WTC11 (cell line): Measurements from ENCODE around the gene COL5A2. TPM values are rescaled to one million over a fixed set of nuclear protein-coding genes. Genes with fewer than 3 reads are reported as not detected.

Experiments used
- ATAC-seq: fragments of 200-7000 bp; cut with Tn5 transposase; 2 replicates; pipeline ENCODE4 v1.10.0; 2021; ENCODE audit warnings: mild to moderate bottlenecking, moderate library complexity
- CTCF ChIA-PET: fragments of 300-600 bp; sonication (Branson Sonifier 250); formaldehyde crosslinking; loops from one replicate; lab custom pipeline; 2021; ENCODE audit warnings: antibody characterized with exemption; lab: Charles Lee
- POLR2A ChIA-PET: fragments of 350-600 bp; sonication (Branson Sonifier 250); formaldehyde crosslinking; loops from one replicate; lab custom pipeline; 2021; ENCODE audit warnings: antibody characterized with exemption; lab: Charles Lee
- DNase-seq: peaks from one replicate; pipeline ENCODE4 v3.0.0; 2021; ENCODE audit warnings: low spot score
- H3K27ac Mint-ChIP-seq: 2 replicates; pipeline ENCODE4 v1.8.0; 2021; ENCODE audit warnings: mixed read lengths
- H3K27me3 Mint-ChIP-seq: 2 replicates; pipeline ENCODE4 v1.8.0; 2021; ENCODE audit warnings: low read depth, mild to moderate bottlenecking, moderate library complexity, mixed read lengths
- H3K36me3 Mint-ChIP-seq: 2 replicates; pipeline ENCODE4 v1.8.0; 2021; ENCODE audit warnings: mixed read lengths
- H3K4me1 Mint-ChIP-seq: 2 replicates; pipeline ENCODE4 v1.8.0; 2022; ENCODE audit warnings: mixed read lengths
- H3K4me3 Mint-ChIP-seq: 2 replicates; pipeline ENCODE4 v1.8.0; 2021; ENCODE audit warnings: mild to moderate bottlenecking, moderate library complexity, mixed read lengths
- H3K9me3 Mint-ChIP-seq: 2 replicates; pipeline ENCODE4 v1.8.0; 2021; ENCODE audit warnings: mixed read lengths
- CBFB ChIP-seq: sonication (generic); formaldehyde crosslinking; IDR thresholded peaks from 2 replicates; pipeline ENCODE4 v1.8.1; 2022; ENCODE audit warnings: mild to moderate bottlenecking, low read depth, missing genetic modification reagents
- FOXJ3 ChIP-seq: sonication (generic); formaldehyde crosslinking; IDR thresholded peaks from 2 replicates; pipeline ENCODE4 v1.9.0; 2021; ENCODE audit warnings: missing genetic modification reagents, mild to moderate bottlenecking, borderline replicate concordance
- FOXK1 ChIP-seq: sonication (generic); formaldehyde crosslinking; IDR thresholded peaks from 2 replicates; pipeline ENCODE4 v1.8.0; 2022; ENCODE audit warnings: mild to moderate bottlenecking, moderate library complexity, missing genetic modification reagents
- GRHL2 ChIP-seq: fragments of 250-450 bp; sonication (Bioruptor Pico); IDR thresholded peaks from 2 replicates; pipeline ENCODE4 v1.8.0; 2022; ENCODE audit warnings: mild to moderate bottlenecking, moderate library complexity; ENCODE audit not compliant: insufficient replicate concordance, severe bottlenecking
- JUN ChIP-seq: sonication (generic); formaldehyde crosslinking; IDR thresholded peaks from 2 replicates; pipeline ENCODE4 v1.8.0; 2023; ENCODE audit warnings: mild to moderate bottlenecking, missing genetic modification reagents
- NFATC4 ChIP-seq: fragments of 250-450 bp; sonication (Bioruptor Pico); IDR thresholded peaks from 2 replicates; pipeline ENCODE4 v1.9.0; 2021; ENCODE audit warnings: mild to moderate bottlenecking
- NR1H2 ChIP-seq: sonication (generic); formaldehyde crosslinking; IDR thresholded peaks from 2 replicates; pipeline ENCODE4 v1.9.0; 2021; ENCODE audit warnings: mild to moderate bottlenecking, moderate library complexity, missing genetic modification reagents
- NR3C1 ChIP-seq: sonication (generic); formaldehyde crosslinking; conservative IDR thresholded peaks from 2 replicates; pipeline ENCODE4 v1.8.1; 2023; ENCODE audit warnings: low read depth, mild to moderate bottlenecking, missing genetic modification reagents
- OVOL2 ChIP-seq: fragments of 250-450 bp; sonication (Bioruptor Pico); IDR thresholded peaks from 2 replicates; pipeline ENCODE4 v1.9.0; 2021; ENCODE audit warnings: mild to moderate bottlenecking, borderline replicate concordance
- PRRX2 ChIP-seq: fragments of 250-450 bp; sonication (Bioruptor Pico); IDR thresholded peaks from 2 replicates; pipeline ENCODE4 v1.8.0; 2021; ENCODE audit warnings: mild to moderate bottlenecking
- RELA ChIP-seq: sonication (generic); formaldehyde crosslinking; IDR thresholded peaks from 2 replicates; pipeline ENCODE4 v1.8.1; 2022; ENCODE audit warnings: missing genetic modification reagents, mild to moderate bottlenecking, borderline replicate concordance
- SMAD4 ChIP-seq: sonication (generic); formaldehyde crosslinking; IDR thresholded peaks from 2 replicates; pipeline ENCODE4 v1.8.0; 2022; ENCODE audit warnings: mild to moderate bottlenecking, missing genetic modification reagents
- SP1 ChIP-seq: sonication (generic); formaldehyde crosslinking; conservative IDR thresholded peaks from 2 replicates; pipeline ENCODE4 v1.8.1; 2022; ENCODE audit warnings: missing genetic modification reagents
- TEAD1 ChIP-seq: sonication (generic); formaldehyde crosslinking; IDR thresholded peaks from 2 replicates; pipeline ENCODE4 v1.8.0; 2022; ENCODE audit warnings: mild to moderate bottlenecking, missing genetic modification reagents
- ZBTB21 ChIP-seq: sonication (generic); formaldehyde crosslinking; IDR thresholded peaks from 2 replicates; pipeline ENCODE4 v1.8.1; 2023; ENCODE audit warnings: mild to moderate bottlenecking, missing genetic modification reagents, borderline replicate concordance
- ZNF396 ChIP-seq: fragments of 250-450 bp; sonication (Bioruptor Pico); IDR thresholded peaks from 2 replicates; pipeline ENCODE4 v1.8.0; 2021; ENCODE audit warnings: mild to moderate bottlenecking, moderate library complexity, borderline replicate concordance
- total RNA-seq: library from RNA; stranded (reverse); gene quantifications from 3 replicates; pipeline ENCODE4 v1.2.3, GENCODE V29; 2021
- TF ChIP-seq, protein P1 (sequence below): sonication (generic); formaldehyde crosslinking; IDR thresholded peaks from 2 replicates; pipeline ENCODE4 v1.8.1; 2022; ENCODE audit warnings: mild to moderate bottlenecking, missing genetic modification reagents, moderate library complexity, borderline replicate concordance
- TF ChIP-seq, protein P2 (sequence below): sonication (generic); formaldehyde crosslinking; IDR thresholded peaks from 2 replicates; pipeline ENCODE4 v1.8.0; 2022; ENCODE audit warnings: mild to moderate bottlenecking, missing genetic modification reagents
- TF ChIP-seq, protein P3 (sequence below): sonication (generic); formaldehyde crosslinking; conservative IDR thresholded peaks from 2 replicates; pipeline ENCODE4 v1.8.1; 2023; ENCODE audit warnings: mild to moderate bottlenecking, low read depth, missing genetic modification reagents, moderate library complexity
- TF ChIP-seq, protein P4 (sequence below): sonication (generic); formaldehyde crosslinking; IDR thresholded peaks from 2 replicates; pipeline ENCODE4 v1.8.1; 2023; ENCODE audit warnings: mild to moderate bottlenecking, missing genetic modification reagents
- TF ChIP-seq, protein P5 (sequence below): sonication (generic); formaldehyde crosslinking; IDR thresholded peaks from 2 replicates; pipeline ENCODE4 v1.8.1; 2023; ENCODE audit warnings: mild to moderate bottlenecking, missing genetic modification reagents, moderate library complexity

The COL5A2 gene
- total RNA-seq, 1 experiment from 2014 or later, result 16.0 TPM

DNA sequence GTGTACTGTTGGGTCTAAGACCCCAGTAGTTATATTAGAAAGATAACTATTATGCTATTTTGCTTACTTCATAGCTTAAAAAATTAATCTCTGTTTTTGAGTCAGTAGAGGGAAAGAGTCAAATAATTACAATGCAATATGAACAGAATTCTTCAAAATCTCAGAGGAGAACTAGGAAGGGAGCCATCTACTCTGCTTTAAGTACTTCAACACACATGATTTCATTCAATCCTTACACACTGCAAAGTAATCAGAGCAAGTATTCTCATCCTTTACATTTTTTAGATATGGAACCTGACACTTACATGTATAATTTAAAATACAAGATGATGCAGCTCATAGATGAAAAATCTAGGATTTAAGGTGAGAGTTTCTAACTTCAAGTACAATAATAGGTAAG is 27.7 kb downstream of the COL5A2 start:
- ChIA-PET CTCF (interaction anchor here (1.2 to 3.0 kb wide), 2 partner anchors 9 to 26 kb away, joined by 5 to 25 read pairs; no protein-coding TSS in a partner anchor), POLR2A (no interaction called here)
- TF ChIP-seq, protein P1, sequence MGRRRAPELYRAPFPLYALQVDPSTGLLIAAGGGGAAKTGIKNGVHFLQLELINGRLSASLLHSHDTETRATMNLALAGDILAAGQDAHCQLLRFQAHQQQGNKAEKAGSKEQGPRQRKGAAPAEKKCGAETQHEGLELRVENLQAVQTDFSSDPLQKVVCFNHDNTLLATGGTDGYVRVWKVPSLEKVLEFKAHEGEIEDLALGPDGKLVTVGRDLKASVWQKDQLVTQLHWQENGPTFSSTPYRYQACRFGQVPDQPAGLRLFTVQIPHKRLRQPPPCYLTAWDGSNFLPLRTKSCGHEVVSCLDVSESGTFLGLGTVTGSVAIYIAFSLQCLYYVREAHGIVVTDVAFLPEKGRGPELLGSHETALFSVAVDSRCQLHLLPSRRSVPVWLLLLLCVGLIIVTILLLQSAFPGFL (CRISPR knock-in tag), result no peak
- TF ChIP-seq, protein P2, sequence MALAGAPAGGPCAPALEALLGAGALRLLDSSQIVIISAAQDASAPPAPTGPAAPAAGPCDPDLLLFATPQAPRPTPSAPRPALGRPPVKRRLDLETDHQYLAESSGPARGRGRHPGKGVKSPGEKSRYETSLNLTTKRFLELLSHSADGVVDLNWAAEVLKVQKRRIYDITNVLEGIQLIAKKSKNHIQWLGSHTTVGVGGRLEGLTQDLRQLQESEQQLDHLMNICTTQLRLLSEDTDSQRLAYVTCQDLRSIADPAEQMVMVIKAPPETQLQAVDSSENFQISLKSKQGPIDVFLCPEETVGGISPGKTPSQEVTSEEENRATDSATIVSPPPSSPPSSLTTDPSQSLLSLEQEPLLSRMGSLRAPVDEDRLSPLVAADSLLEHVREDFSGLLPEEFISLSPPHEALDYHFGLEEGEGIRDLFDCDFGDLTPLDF (CRISPR knock-in tag), result no peak
- TF ChIP-seq JUN (no peak), TEAD1 (CRISPR knock-in tag) (no peak), ZNF396 (no peak), GRHL2 (CRISPR knock-in tag) (no peak), CBFB (CRISPR knock-in tag) (no peak), NFATC4 (CRISPR knock-in tag) (no peak), NR3C1 (no peak), SP1 (CRISPR knock-in tag) (no peak), RELA (CRISPR knock-in tag) (no peak), FOXJ3 (CRISPR knock-in tag) (no peak), SMAD4 (CRISPR knock-in tag) (no peak), PRRX2 (no peak), NR1H2 (CRISPR knock-in tag) (no peak), ZBTB21 (CRISPR knock-in tag) (no peak), FOXK1 (CRISPR knock-in tag) (no peak)
- TF ChIP-seq, protein P3, sequence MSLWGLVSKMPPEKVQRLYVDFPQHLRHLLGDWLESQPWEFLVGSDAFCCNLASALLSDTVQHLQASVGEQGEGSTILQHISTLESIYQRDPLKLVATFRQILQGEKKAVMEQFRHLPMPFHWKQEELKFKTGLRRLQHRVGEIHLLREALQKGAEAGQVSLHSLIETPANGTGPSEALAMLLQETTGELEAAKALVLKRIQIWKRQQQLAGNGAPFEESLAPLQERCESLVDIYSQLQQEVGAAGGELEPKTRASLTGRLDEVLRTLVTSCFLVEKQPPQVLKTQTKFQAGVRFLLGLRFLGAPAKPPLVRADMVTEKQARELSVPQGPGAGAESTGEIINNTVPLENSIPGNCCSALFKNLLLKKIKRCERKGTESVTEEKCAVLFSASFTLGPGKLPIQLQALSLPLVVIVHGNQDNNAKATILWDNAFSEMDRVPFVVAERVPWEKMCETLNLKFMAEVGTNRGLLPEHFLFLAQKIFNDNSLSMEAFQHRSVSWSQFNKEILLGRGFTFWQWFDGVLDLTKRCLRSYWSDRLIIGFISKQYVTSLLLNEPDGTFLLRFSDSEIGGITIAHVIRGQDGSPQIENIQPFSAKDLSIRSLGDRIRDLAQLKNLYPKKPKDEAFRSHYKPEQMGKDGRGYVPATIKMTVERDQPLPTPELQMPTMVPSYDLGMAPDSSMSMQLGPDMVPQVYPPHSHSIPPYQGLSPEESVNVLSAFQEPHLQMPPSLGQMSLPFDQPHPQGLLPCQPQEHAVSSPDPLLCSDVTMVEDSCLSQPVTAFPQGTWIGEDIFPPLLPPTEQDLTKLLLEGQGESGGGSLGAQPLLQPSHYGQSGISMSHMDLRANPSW, result no peak
- TF ChIP-seq, protein P4, sequence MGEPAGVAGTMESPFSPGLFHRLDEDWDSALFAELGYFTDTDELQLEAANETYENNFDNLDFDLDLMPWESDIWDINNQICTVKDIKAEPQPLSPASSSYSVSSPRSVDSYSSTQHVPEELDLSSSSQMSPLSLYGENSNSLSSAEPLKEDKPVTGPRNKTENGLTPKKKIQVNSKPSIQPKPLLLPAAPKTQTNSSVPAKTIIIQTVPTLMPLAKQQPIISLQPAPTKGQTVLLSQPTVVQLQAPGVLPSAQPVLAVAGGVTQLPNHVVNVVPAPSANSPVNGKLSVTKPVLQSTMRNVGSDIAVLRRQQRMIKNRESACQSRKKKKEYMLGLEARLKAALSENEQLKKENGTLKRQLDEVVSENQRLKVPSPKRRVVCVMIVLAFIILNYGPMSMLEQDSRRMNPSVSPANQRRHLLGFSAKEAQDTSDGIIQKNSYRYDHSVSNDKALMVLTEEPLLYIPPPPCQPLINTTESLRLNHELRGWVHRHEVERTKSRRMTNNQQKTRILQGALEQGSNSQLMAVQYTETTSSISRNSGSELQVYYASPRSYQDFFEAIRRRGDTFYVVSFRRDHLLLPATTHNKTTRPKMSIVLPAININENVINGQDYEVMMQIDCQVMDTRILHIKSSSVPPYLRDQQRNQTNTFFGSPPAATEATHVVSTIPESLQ (CRISPR knock-in tag), result no peak
- TF ChIP-seq, protein P5, sequence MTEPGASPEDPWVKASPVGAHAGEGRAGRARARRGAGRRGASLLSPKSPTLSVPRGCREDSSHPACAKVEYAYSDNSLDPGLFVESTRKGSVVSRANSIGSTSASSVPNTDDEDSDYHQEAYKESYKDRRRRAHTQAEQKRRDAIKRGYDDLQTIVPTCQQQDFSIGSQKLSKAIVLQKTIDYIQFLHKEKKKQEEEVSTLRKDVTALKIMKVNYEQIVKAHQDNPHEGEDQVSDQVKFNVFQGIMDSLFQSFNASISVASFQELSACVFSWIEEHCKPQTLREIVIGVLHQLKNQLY (CRISPR knock-in tag), result no peak
- no peak overlapping the region for H3K27ac Mint-ChIP-seq
- H3K4me1 Mint-ChIP-seq, result peaks cover 4% of the 10 kb centered on the region
- no peaks in the 10 kb centered on the region for H3K36me3 Mint-ChIP-seq
- DNase-seq (no peak), ATAC-seq (no peak)
- no peaks in the 10 kb centered on the region for H3K27me3 Mint-ChIP-seq
- no peak overlapping the region for H3K4me3 Mint-ChIP-seq
- no peaks in the 10 kb centered on the region for H3K9me3 Mint-ChIP-seq

DNA sequence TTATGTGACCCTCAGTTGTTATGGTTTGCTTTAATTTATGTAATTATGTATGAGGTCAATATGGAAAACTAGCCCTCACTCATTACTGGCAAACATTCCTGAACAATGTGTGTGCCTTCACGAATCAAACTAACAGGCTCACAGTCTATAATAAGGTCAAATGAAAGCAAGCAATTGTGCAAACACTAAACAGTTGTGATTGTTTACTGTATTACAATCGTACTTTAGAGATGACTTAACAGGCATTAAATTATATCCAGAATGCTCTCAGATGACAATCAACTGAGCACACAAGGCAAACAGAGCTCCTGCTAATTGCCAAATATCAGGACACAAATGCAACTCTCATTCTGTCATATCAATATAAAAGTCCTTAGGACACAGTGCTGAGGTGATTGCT is 29.5 kb downstream of the COL5A2 start:
- CTCF ChIA-PET, result interaction anchor here (0.6 kb wide), 1 partner anchor 28 kb away, joined by 4 read pairs; no protein-coding TSS in a partner anchor
- H3K9me3 Mint-ChIP-seq, result no peaks in the 10 kb centered on the region
- no peaks in the 10 kb centered on the region for H3K27me3 Mint-ChIP-seq

More for the DNA sequence above, 29.5 kb downstream of the COL5A2 start:
- TF ChIP-seq OVOL2, result no peak
- no peak overlapping the region for H3K27ac Mint-ChIP-seq
- no peak overlapping the region for H3K4me3 Mint-ChIP-seq
- H3K4me1 Mint-ChIP-seq, result peaks cover 4% of the 10 kb centered on the region
- DNase-seq, result no peak
- no peak for ATAC-seq
- POLR2A ChIA-PET, result no interaction called here
- no peaks in the 10 kb centered on the region for H3K36me3 Mint-ChIP-seq
